K562 (cell line): ENCODE data around the gene PPP2R1A. TPM values are rescaled to one million over a fixed set of nuclear protein-coding genes. Genes with fewer than 3 reads are reported as not detected.

Experiments
- ATAC-seq: fragments of 200-7000 bp; cut with Tn5 transposase; 3 replicates; pipeline ENCODE4 v1.9.1; 2020; ENCODE audit warnings: moderate library complexity
- BruUV-seq: library from RNA; stranded (reverse); fragments of 400-500 nt; replicated peaks from 2 replicates; lab custom pipeline; 2021; lab: Mats Ljungman, UMichigan
- CTCF ChIA-PET: fragments of 300-600 bp; formaldehyde crosslinking; extraction: SDS; loops from one replicate; lab custom pipeline; 2021; ENCODE audit warnings: low intra/inter-chr PET ratio; lab: Yijun Ruan, JAX
- POLR2A ChIA-PET: fragments of 300-600, 350-650 bp; sonication (Branson Sonifier 250); formaldehyde crosslinking; extraction: SDS; loops from one replicate; lab custom pipeline; 2021; ENCODE audit warnings: antibody characterized with exemption, inconsistent platforms; lab: Yijun Ruan, JAX
- DNase-seq, 4 experiments: peaks; one replicate each; pipeline versions ENCODE4 v3.0.0 to v3.0.0-alpha.2; 2011 to 2018; ENCODE audit warnings: low spot score in 3 of 4, mixed read lengths in 3 of 4; ENCODE audit errors: extremely low read depth in 1 of 4
- FAIRE-seq: peaks from 2 replicates; lab custom pipeline; 2011; peaks lifted over from hg19 to GRCh38; lab: Jason Lieb, UNC
- H2AFZ ChIP-seq: 2 replicates; pipeline ENCODE4 v1.6.0; 2011; ENCODE audit warnings: low read depth, low read length, control low read depth, inconsistent platforms
- H3K27ac ChIP-seq: fragments of 200-600 bp; 3 replicates; pipeline ENCODE4 v1.8.0; 2011; ENCODE audit warnings: low read depth, mild to moderate bottlenecking, control low read depth, inconsistent platforms, low read length, moderate library complexity, mixed read lengths; ENCODE audit errors: extremely low read depth
- H3K27me3 ChIP-seq, 2 experiments: fragments of 300-600 bp in 1 of 2; 2 replicates in 1 of 2; 3 replicates in 1 of 2; pipeline versions ENCODE4 v1.6.0 to v1.8.0; 2011; ENCODE audit warnings: inconsistent platforms in 2 of 2, low read length in 2 of 2, mild to moderate bottlenecking in 1 of 2, mixed read lengths in 1 of 2, moderate library complexity in 1 of 2; ENCODE audit not compliant: control insufficient read depth in 2 of 2, insufficient read depth in 2 of 2
- H3K36me3 ChIP-seq: fragments of 300-600 bp; 3 replicates; pipeline ENCODE4 v1.8.0; 2011; ENCODE audit warnings: mild to moderate bottlenecking, low read length, inconsistent platforms; ENCODE audit not compliant: control insufficient read depth, insufficient read depth
- H3K4me1 ChIP-seq, 2 experiments: fragments of 200-600 bp in 1 of 2; replicated peaks in 1 of 2; 2 replicates in 1 of 2; 3 replicates in 1 of 2; pipeline versions ENCODE4 v1.5.1 to v1.8.0; 2011; ENCODE audit warnings: inconsistent platforms in 2 of 2, low read length in 2 of 2, mild to moderate bottlenecking in 1 of 2, mixed read lengths in 1 of 2, moderate library complexity in 1 of 2; ENCODE audit not compliant: control insufficient read depth in 2 of 2, insufficient read depth in 2 of 2
- H3K4me2 ChIP-seq: 2 replicates; pipeline ENCODE4 v1.6.1; 2011; ENCODE audit warnings: low read length, control low read depth, inconsistent platforms, mixed read lengths; ENCODE audit not compliant: insufficient read depth
- H3K4me3 ChIP-seq: fragments of 200-600 bp; sonication (generic), shearing (Covaris generic); 2 replicates; pipeline ENCODE4 v1.5.1; 2016; ENCODE audit warnings: control low read depth, inconsistent platforms
- H3K79me2 ChIP-seq: fragments of 200-600 bp; 3 replicates; pipeline ENCODE4 v1.8.0; 2011; ENCODE audit warnings: low read length, inconsistent platforms; ENCODE audit not compliant: control insufficient read depth, insufficient read depth
- H3K9ac ChIP-seq, 2 experiments: 2 replicates each; pipeline versions ENCODE4 v1.6.0 to v1.6.1; 2011; ENCODE audit warnings: low read depth in 2 of 2, low read length in 2 of 2, control low read depth in 1 of 2, inconsistent platforms in 1 of 2, mild to moderate bottlenecking in 1 of 2, mixed read lengths in 1 of 2; ENCODE audit not compliant: insufficient read depth in 1 of 2
- H3K9me1 ChIP-seq: one replicate; pipeline ENCODE4 v1.6.0; 2011; ENCODE audit warnings: inconsistent platforms, mild to moderate bottlenecking, low read length, moderate library complexity; ENCODE audit not compliant: control insufficient read depth, insufficient read depth
- H3K9me3 ChIP-seq: replicated peaks from 2 replicates; pipeline ENCODE4 v1.5.1; 2011; ENCODE audit warnings: low read depth, low read length, inconsistent platforms; ENCODE audit not compliant: control insufficient read depth, insufficient read depth
- H4K20me1 ChIP-seq: replicated peaks from 2 replicates; pipeline ENCODE4 v1.6.1; 2011; ENCODE audit warnings: low read length, inconsistent platforms, mixed read lengths; ENCODE audit not compliant: control insufficient read depth, insufficient read depth
- CBX8 ChIP-seq: fragments of 200-600 bp; sonication (generic); IDR thresholded peaks from 2 replicates; pipeline ENCODE4 v1.6.1; 2012; ENCODE audit warnings: borderline replicate concordance, mixed run types, low read depth, mild to moderate bottlenecking, moderate library complexity, mixed read lengths, low read length, control low read depth, inconsistent platforms; ENCODE audit not compliant: poor library complexity, severe bottlenecking; ENCODE audit errors: extremely low read depth
- CREB1 ChIP-seq, 2 experiments: sonication (generic) in 1 of 2; formaldehyde crosslinking in 1 of 2; IDR thresholded peaks; 2 replicates each; pipeline versions ENCODE4 v1.6.1 to v1.8.0; 2012 to 2022; ENCODE audit warnings: inconsistent platforms in 1 of 2, mild to moderate bottlenecking in 1 of 2, missing genetic modification reagents in 1 of 2, moderate library complexity in 1 of 2
- DLX4 ChIP-seq: fragments of 250-450 bp; sonication (Bioruptor Pico); IDR thresholded peaks from 2 replicates; pipeline ENCODE4 v1.6.1; 2021; ENCODE audit warnings: mild to moderate bottlenecking
- GABPA ChIP-seq: fragments of 200-800 bp; sonication (Bioruptor generic); conservative IDR thresholded peaks from 2 replicates; pipeline ENCODE4 v1.6.1; 2016; ENCODE audit warnings: low read depth, missing genetic modification characterization, missing compliant biosample characterization
- HDAC2 ChIP-seq: fragments of 450-650 bp; IDR thresholded peaks from 2 replicates; pipeline ENCODE4 v1.6.1; 2016; ENCODE audit warnings: mild to moderate bottlenecking
- HDAC6 ChIP-seq: IDR thresholded peaks from 2 replicates; pipeline ENCODE4 v1.6.1; 2012; ENCODE audit warnings: low read depth, mild to moderate bottlenecking, control low read depth, inconsistent platforms, low read length, moderate library complexity
- ILK ChIP-seq: fragments of 450-650 bp; IDR thresholded peaks from 2 replicates; pipeline ENCODE4 v1.6.1; 2016; ENCODE audit warnings: missing genetic modification characterization, low read depth, mild to moderate bottlenecking, missing compliant biosample characterization, moderate library complexity, borderline replicate concordance
- IRF1 ChIP-seq: sonication (generic); formaldehyde crosslinking; IDR thresholded peaks from 2 replicates; pipeline ENCODE4 v1.8.0; 2022; ENCODE audit warnings: missing genetic modification reagents, mild to moderate bottlenecking, borderline replicate concordance
- NR1H2 ChIP-seq: sonication (generic); formaldehyde crosslinking; IDR thresholded peaks from 2 replicates; pipeline ENCODE4 v1.4.0; 2020; ENCODE audit warnings: mild to moderate bottlenecking, missing genetic modification reagents
- POLR2A ChIP-seq: fragments of 450-650 bp; conservative IDR thresholded peaks from 2 replicates; pipeline ENCODE4 v1.6.1; 2016
- POLR2AphosphoS5 ChIP-seq: IDR thresholded peaks from 2 replicates; pipeline ENCODE4 v1.6.1; 2011; ENCODE audit warnings: mild to moderate bottlenecking, low read depth, low read length, moderate library complexity; ENCODE audit not compliant: control insufficient read depth, insufficient read depth
- TEAD4 ChIP-seq, 2 experiments: sonication (generic) in 1 of 2; formaldehyde crosslinking in 1 of 2; IDR thresholded peaks; 2 replicates each; pipeline versions ENCODE4 v1.6.1 to v1.8.0; 2012 to 2022; ENCODE audit warnings: borderline replicate concordance in 1 of 2, inconsistent platforms in 1 of 2, low read length in 1 of 2, mild to moderate bottlenecking in 1 of 2, missing genetic modification reagents in 1 of 2
- ZNF551 ChIP-seq: fragments of 250-450 bp; sonication (Bioruptor Pico); IDR thresholded peaks from 2 replicates; pipeline ENCODE4 v1.5.0; 2021; ENCODE audit warnings: mild to moderate bottlenecking, moderate library complexity
- WGBS: fragments of 100-300 bp; shearing (Covaris generic); methylation state at CpG from one replicate; pipeline ENCODE4 v1.1.6; 2016; ENCODE audit warnings: low coverage, mixed read lengths; ENCODE audit not compliant: insufficient coverage; ENCODE audit errors: missing lambda C conversion rate; 5-methylcytosine and 5-hydroxymethylcytosine counted together
- in situ Hi-C: fragments of 300-500 bp; cut with MboI; formaldehyde crosslinking; loops from 4 replicates; pipeline ENCODE4 v1.15.0; 2018; ENCODE audit warnings: inconsistent platforms, mixed read lengths
- intact Hi-C: fragments of 100-400 bp; cut with micrococcal nuclease; formaldehyde crosslinking; loops from 2 replicates; pipeline ENCODE4 v1.14.2; 2022
- polyA plus RNA-seq, 8 experiments: library from polyadenylated mRNA; depleted of rRNA in 4 of 8; stranded (reverse) in 5 of 8; unstranded in 3 of 8; fragments of >200 nt; fragmentation: Nextera tagmentation in 2 of 8; fragmentation: Illumina TruSeq in 1 of 8; extraction: Ambion mirVana in 2 of 8; extraction: Trizol in 1 of 8; gene quantifications; 2 replicates each; pipeline versions ENCODE4 v1.2.1 to v1.2.3, GENCODE V29; 2011 to 2014; ENCODE audit warnings: inconsistent platforms in 1 of 8, missing spikeins in 1 of 8
- total RNA-seq, 7 experiments: library from RNA; depleted of rRNA in 6 of 7; stranded (reverse); fragments of >200 nt in 6 of 7; fragmentation: Illumina TruSeq in 2 of 7; extraction: Trizol in 2 of 7; gene quantifications; 2 replicates each; pipeline versions ENCODE4 v1.2.1 to v1.2.3, GENCODE V29; 2011 to 2021; ENCODE audit warnings: low replicate concordance in 1 of 7

Gene PPP2R1A
- total and polyA plus RNA-seq, 9 of the 15 experiments (the other 6 are each of a cell fraction or from before 2014, with no cell fraction given): 10.1 to 211 (median 70.1) TPM

- intact Hi-C loops: no loop called here
- H4K20me1 ChIP-seq: no peaks in the 10 kb centered on the region
- FAIRE-seq: no peak
- H3K4me2 ChIP-seq: no peak overlapping the region
- no peaks in the 10 kb centered on the region for H3K27me3 ChIP-seq
- no TSS peak for BruUV-seq
- in situ Hi-C loops: no loop called here
- H3K4me1 ChIP-seq: no peaks in the 10 kb centered on the region
- H3K9me3 ChIP-seq: no peaks in the 10 kb centered on the region
- H3K79me2 ChIP-seq: no peaks in the 10 kb centered on the region
- no peak; the same call in 1 of the 3 replicates for ATAC-seq
- no peak for DNase-seq
- no peak overlapping the region for H3K4me3 ChIP-seq
- peaks cover 37% of the 10 kb centered on the region; the same call in 2 of the 3 replicates for H3K36me3 ChIP-seq
- no peaks in the 10 kb centered on the region for H3K9me1 ChIP-seq
- H3K9ac ChIP-seq: no peak overlapping the region
- 91% methylated on average over 6 of the region's 6 CpGs for WGBS
- H3K27ac ChIP-seq: no peak overlapping the region
- ChIA-PET CTCF (no interaction called here), POLR2A (interaction anchor here (0.6 to 1.9 kb wide), 3 partner anchors 8 to 40 kb away, joined by 3 to 5 read pairs (median 4); no protein-coding TSS in a partner anchor)
- H2AFZ ChIP-seq: no peak overlapping the region
- TF ChIP-seq NR1H2 (CRISPR knock-in tag) (no peak), TEAD4 (IDR thresholded peaks at IDR 0.05; ENCODE audit: low read length) (no peak), TEAD4 (CRISPR knock-in tag; IDR thresholded peaks at IDR 0.05; ENCODE audit: borderline replicate concordance) (no peak), DLX4 (CRISPR knock-in tag) (no peak), HDAC2 (no peak), CREB1 (IDR thresholded peaks at IDR 0.05) (no peak), CREB1 (CRISPR knock-in tag; IDR thresholded peaks at IDR 0.05) (no peak), GABPA (tag) (no peak), IRF1 (CRISPR knock-in tag) (no peak), ILK (no peak), HDAC6 (no peak), CBX8 (no peak), POLR2AphosphoS5 (peak; percentile 17; the same call in 1 of the 2 replicates), POLR2A (peak; percentile 40; the same call in 1 of the 2 replicates), ZNF551 (CRISPR knock-in tag) (no peak)
These were observed 39.7 kb downstream of the PPP2R1A start for GRCh38 chr19:52229524-52229923.
